ENCODE results near the gene PHTF2.

Gene PHTF2

GRCh38 chr7:77794000-77794399 lies 4.6 kb upstream of the PHTF2 start:
- DNase-seq (ENCODE audit: low read depth in 3 of 3): no peak

GRCh38 chr7:77796109-77796508 lies 2.5 kb upstream of the PHTF2 start:
- no peak for DNase-seq (ENCODE audit: low read depth in 3 of 3)

DNA sequence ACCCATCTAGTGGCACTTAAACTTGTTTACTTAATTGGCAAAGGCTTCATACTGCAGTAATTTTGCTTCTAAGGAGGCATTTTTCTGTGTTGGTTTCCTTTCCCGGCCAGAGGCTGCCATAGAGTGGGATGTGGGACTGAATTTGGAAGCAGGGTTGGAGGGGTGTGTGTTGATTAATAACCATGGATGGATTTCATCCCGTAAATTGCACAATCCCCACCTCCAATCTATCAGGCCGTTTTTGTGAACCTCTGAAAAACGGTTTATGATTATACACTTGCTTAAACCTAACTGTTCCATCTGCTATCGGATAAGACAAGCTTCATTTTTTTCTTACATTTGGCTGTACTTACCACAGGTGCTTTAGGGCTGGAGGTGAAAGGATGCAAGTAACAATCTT lies 1.6 kb upstream of the PHTF2 start:
- DNase-seq (ENCODE audit: low read depth in 3 of 3): no peak

- DNase-seq (ENCODE audit: low read depth in 3 of 3): no peak
Measured at GRCh38 chr7:77797734-77798393, 709 bp upstream of the PHTF2 start.

- DNase-seq (ENCODE audit: low read depth in 3 of 3): peak in 1 of 3 donors; percentile 14
Measured at GRCh38 chr7:77799078-77799964, 748 bp downstream of the PHTF2 start.

GRCh38 chr7:77800158-77800557 lies 1.6 kb downstream of the PHTF2 start:
- no peak for DNase-seq (ENCODE audit: low read depth in 3 of 3)

DNA sequence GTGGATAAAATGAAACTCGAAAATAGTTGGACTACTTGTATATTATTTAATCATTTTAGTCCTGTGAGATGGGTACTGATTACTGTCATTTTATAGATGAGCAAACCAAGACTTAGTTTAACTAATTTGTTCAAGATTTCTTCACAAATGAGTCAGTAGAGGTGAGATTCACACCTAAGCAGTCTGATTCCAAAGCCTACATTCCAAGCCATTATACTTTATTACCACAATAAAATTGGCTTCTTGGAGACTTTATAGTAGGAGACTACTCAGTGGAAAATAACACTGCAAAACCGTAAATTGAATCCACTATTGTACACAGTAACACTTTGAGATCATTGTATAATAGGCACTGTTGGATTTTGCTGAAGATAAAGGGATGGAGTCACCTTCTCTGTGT lies 2.2 kb downstream of the PHTF2 start:
- DNase-seq (ENCODE audit: low read depth in 3 of 3): no peak

GRCh38 chr7:77802557-77803405 lies 4.2 kb downstream of the PHTF2 start:
- DNase-seq (ENCODE audit: low read depth in 3 of 3): no peak

- no peak for DNase-seq (ENCODE audit: low read depth in 3 of 3)
Measured at GRCh38 chr7:77806425-77806824, 7.9 kb downstream of the PHTF2 start.

DNA sequence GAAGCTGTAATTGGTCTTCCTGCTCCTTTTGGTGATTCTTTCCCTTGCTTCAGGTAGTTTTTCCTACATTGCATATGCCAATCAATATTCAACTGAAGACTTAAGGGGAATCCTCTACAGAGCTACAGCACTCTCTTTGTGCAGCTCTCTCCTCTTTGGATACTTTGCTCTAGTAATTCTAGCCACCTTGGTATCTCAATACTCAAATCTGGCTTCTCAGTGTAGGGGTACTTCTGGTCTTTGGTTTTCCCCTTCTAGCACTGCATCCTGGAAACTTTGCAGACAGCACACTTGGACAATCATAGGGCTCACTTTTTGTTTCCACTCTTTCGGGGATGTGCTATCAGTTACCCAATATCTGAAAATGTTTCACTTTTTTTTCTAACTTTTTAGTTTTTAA lies 9.9 kb downstream of the PHTF2 start:
- DNase-seq (ENCODE audit: low read depth in 3 of 3): no peak

DNA sequence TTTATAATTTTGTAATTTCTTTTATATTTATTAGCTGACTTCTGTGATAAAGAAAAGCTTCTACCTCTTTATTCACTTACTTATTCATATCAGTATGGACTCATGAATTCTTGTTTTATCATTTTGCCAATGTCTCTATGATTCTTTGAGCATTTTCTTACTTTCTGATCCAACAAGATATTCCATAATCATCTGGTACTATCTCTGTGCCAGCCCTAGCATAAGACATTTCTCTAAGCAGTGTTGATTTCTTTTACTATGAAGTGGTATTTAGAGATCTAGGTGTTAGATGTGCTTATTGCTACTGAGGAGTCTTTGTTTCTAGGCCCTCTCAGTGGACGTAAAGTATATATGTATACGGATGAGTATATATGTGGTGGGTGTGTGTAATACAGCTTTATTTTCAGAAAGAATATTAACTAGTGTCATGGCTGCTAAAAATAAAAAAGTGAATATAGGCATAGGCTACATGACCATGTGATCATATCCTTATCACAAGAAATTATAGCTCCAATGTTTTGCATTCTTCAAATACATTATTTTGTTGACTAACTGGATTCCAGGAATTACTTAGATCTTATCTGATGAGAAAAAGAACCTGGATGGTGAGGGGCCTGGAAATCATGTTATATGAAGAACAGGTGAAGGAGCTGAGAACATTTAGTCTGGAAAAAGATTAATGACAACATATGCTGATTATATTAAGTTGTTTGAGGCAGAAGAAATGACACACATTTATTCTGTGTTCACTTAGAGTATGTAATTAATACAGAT lies 13.1 kb downstream of the PHTF2 start:
- no peak for DNase-seq (ENCODE audit: low read depth in 3 of 3)

DNA sequence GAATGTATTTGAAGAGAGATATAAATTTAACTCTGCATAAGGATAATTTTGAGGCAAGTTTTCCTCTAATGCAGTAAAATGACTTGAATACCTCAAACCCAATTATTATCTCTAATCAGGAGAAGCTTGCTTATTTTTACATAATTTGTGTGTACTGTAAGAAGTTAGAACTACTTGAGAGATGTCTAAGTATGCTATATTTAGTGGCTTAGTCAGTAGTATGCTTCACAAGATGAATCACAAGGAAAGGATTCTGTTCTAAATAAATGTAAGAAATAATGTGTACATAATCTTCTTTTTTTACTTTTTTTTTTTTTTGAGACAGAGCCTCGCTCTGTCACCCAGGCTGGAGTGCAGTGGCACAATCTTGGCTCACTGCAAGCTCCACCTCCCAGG lies 13.7 kb downstream of the PHTF2 start:
- no peak for DNase-seq (ENCODE audit: low read depth in 3 of 3)

DNA sequence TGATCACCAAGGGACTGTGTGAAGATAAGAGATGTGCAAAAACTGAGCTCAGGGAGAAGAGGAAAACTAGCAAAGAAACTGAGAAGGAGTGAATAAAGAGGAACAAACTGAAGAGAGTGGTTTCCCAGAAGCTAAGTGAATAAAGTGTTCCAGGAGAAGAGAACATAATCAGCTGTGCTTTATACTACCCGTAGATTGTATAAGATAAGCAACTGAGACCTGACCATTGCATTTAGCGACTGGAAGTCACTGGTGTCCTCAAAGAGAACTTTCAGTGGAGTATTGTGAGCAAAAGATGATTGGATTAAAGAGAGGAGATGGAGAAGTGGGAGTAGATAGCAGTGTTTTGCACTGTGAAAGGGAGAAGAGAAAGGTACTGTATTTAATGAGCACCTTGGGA lies 14.6 kb downstream of the PHTF2 start:
- no peak for DNase-seq (ENCODE audit: low read depth in 3 of 3)

GRCh38 chr7:77819021-77819420 lies 20.4 kb downstream of the PHTF2 start:
- no peak for DNase-seq (ENCODE audit: low read depth in 3 of 3)

GRCh38 chr7:77820967-77821366 lies 22.4 kb downstream of the PHTF2 start:
- no peak for DNase-seq (ENCODE audit: low read depth in 3 of 3)

DNA sequence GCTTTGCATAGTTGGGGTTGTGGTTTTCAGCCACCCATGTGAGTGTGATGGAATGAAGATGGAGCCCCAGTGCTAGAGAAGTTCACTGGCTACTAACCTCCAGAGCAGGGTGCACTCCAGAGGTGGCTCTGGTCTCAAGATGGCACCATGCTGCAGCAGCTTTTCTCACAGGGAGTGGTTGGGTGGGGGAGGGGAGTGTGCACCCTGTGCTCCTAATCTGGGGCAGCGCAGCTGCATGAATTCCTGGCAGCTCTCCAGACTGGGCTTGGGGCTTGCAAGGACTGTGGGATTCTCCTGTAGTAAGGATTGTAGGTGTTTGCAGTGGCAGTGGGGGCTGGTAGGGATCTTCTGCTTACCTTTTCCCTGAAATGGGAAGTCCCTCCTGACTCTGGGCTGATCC lies 23.7 kb downstream of the PHTF2 start:
- no peak for DNase-seq (ENCODE audit: low read depth in 3 of 3)

- no peak for DNase-seq (ENCODE audit: low read depth in 3 of 3)
Measured at GRCh38 chr7:77823787-77824186, 25.2 kb downstream of the PHTF2 start.

DNA sequence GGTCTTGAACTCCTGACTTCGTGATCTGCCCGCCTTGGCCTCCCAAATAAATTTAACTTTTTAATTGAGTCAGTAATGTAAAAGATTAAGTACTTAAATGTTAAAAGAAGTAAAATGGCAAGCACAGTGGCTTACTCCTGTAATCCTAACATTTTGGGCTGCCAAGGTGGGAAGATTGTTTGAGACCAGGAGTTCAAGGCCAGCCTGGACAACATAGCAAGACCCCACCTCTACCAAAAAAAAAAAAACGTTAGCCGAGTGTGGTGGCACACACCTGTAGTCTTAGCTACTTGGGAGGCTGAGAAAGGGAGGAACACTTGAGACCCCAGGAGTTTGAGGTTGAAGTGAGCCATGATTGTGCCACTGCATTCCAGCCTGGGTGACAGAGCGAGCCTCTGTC lies 26.1 kb downstream of the PHTF2 start:
- DNase-seq (ENCODE audit: low read depth in 3 of 3): no peak

- no peak for DNase-seq (ENCODE audit: low read depth in 3 of 3)
Measured at GRCh38 chr7:77825131-77825530, 26.6 kb downstream of the PHTF2 start.

DNA sequence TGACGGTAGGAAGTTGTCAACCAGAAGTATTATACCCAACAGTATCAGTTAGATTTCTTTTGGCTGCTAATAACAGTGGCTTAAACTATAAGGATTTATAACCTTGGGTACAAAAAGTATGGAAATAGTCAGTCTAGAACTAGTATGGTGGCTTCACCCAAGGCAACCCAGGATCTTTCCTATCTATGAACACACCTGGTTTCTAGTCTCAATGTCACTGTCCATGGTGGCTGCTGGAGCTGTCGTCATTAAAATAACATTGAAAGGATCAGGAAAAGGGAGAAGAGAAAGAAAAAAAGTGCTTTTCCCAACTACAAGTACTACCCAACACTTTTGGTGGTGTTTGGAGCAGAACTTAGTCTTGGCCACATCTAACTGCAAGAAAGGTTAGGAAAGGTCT lies 27.7 kb downstream of the PHTF2 start:
- no peak for DNase-seq (ENCODE audit: low read depth in 3 of 3)

- DNase-seq (ENCODE audit: low read depth in 3 of 3): no peak
Measured at GRCh38 chr7:77827999-77828398, 29.4 kb downstream of the PHTF2 start.

All from stimulated activated CD4-positive, alpha-beta T cell treated with anti-CD3 and anti-CD28 coated beads, TNF-alpha, amount 100 ng/mL, for 48 hours (primary cell).